NB4 (cell line): ENCODE results near the gene ACOXL.

ENCODE experiments used
- DNase-seq: peaks from one replicate; pipeline ENCODE4 v3.0.0; 2010; ENCODE audit warnings: low read depth
- H3K4me3 ChIP-seq: one replicate; pipeline ENCODE4 v1.5.1; 2011; ENCODE audit warnings: mild to moderate bottlenecking, low read depth, low read length, moderate library complexity
- CTCF ChIP-seq: IDR thresholded peaks from one replicate; pipeline ENCODE4 v1.5.1; 2012; ENCODE audit warnings: low read depth, low read length
- MYC ChIP-seq: IDR thresholded peaks from 2 replicates; pipeline ENCODE4 v1.6.1; 2011; ENCODE audit warnings: low read depth, low read length
- POLR2A ChIP-seq: IDR thresholded peaks from 2 replicates; pipeline ENCODE4 v1.6.1; 2011; ENCODE audit warnings: mild to moderate bottlenecking; ENCODE audit not compliant: insufficient read length; ENCODE audit errors: extremely low read depth
- TF ChIP-seq, protein P1 (sequence below): IDR thresholded peaks from 2 replicates; pipeline ENCODE4 v1.6.1; 2011; ENCODE audit warnings: low read depth, low read length

The ACOXL gene

DNA sequence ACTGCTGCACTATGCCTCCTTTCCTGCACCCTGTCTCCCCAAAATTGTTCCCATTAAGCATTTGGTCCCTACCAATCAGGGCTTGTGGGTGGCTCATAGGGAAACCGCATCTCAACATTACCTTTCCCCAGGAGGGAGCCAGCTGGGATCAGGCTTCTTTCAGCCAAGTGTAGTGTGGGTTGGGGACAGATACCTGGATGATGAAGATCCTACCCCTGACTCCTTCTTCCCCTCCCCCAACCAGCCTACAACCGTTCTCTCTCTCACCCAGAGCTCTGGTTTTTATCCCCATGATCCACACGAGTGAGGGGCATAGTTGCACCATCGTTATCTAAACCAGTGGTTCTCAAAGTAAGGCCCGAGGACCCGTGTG lies 40.0 kb downstream of the ACOXL start:
- TF ChIP-seq POLR2A = no peak
- no peak for TF ChIP-seq MYC
- TF ChIP-seq CTCF = no peak
- TF ChIP-seq, protein P1, sequence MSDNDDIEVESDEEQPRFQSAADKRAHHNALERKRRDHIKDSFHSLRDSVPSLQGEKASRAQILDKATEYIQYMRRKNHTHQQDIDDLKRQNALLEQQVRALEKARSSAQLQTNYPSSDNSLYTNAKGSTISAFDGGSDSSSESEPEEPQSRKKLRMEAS = no peak
- no peak overlapping the region for H3K4me3 ChIP-seq
- DNase-seq = no peak

DNA sequence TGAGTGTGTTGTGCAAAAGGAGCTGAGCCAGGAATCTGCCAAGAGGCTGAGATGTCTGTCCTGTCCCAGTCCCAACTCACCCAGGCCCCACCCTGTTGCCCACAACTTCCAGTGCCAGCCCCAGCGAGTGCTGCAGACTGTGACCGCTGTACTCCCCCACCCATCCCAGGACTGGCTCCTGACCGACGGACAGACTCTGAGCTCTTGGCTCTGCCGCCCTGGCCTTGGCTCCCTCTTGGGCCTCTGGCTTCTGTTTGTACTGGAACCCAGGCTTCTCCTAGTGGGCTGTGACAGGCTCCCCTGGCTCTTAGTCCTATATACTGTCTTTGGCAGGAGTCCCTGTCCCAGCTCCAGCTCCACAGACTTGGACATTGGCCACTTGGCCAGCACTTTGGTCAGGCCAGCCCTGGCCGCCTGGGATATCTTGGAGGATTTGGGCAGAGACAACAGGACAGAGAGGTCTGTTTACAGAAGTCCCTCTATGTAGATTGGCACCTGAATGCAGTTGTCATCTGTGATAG lies 41.1 kb downstream of the ACOXL start:
- H3K4me3 ChIP-seq = no peak overlapping the region
- no peak for DNase-seq
- no peak for TF ChIP-seq CTCF
- no peak for TF ChIP-seq POLR2A
- TF ChIP-seq, protein P1 = no peak
- TF ChIP-seq MYC = no peak

GRCh38 chr2:110774701-110775100 lies 42.3 kb downstream of the ACOXL start:
- H3K4me3 ChIP-seq = no peak overlapping the region
- no peak for DNase-seq
- TF ChIP-seq POLR2A = no peak
- no peak for TF ChIP-seq MYC
- no peak for TF ChIP-seq CTCF
- TF ChIP-seq, protein P1 = no peak

DNA sequence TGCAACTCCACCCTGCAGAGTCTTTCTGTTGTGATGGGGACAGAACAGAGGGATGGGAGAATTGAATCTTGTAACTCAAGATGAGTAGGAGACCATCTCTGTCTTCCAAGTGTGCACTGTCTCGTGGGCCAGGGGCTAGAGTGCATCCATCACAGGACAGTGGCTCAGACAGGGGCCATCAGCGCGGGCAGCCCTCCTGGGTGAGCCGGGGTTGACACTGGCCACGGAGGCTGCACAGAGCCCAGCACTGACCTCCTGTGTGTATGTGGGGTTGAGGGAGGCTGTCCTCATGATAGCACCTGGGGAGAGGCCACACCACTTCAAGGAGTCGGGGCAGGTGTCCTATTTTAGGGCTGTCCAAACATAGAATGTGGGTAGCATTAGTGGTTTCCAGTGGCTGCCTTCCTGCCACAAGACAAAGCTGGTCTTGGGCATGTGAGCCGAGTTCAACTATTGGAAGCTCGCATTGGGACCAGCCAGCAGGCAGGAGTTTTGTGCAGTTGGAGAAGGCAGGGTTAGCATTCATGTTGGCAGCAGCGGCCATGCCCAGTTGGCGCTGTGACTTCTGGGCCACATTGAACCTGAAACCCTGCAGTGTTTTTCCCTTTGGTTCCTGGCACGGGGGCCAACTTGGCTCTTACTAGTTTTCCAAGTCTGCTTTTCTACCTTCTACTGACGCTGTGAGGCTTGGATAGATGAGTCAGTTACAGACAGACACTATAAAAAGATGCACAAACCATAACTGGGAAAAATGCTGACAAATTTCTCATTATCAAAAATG lies 45.3 kb downstream of the ACOXL start:
- no peak overlapping the region for H3K4me3 ChIP-seq
- TF ChIP-seq POLR2A = no peak
- TF ChIP-seq, protein P1 = no peak
- TF ChIP-seq MYC = no peak
- no peak for TF ChIP-seq CTCF
- no peak for DNase-seq

DNA sequence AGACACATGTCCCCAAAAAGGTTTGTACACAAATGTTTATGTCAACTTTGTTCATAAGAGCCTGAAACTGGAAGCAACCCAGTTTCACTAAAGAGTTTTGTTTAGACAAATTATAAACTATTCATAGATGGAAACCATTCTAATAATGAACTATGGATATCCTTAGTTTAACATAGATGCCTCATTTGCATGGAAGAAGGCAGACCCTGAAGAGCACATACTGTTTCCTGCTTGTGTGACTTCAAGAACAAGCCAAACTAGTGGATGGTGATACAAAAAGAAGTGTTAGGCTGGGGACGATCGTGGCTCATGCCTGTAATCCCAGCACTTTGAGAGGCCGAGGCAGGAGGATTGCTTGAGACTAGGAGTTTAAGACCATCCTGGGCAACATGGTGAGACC lies 48.1 kb downstream of the ACOXL start:
- TF ChIP-seq, protein P1 = no peak
- TF ChIP-seq MYC (no peak), CTCF (no peak), POLR2A (no peak)
- DNase-seq = no peak
- H3K4me3 ChIP-seq = no peak overlapping the region
